Kidney (tissue), 14 donors: Measurements from ENCODE around the gene POU3F4. TPM values are rescaled to one million over a fixed set of nuclear protein-coding genes. Genes with fewer than 3 reads are reported as not detected.

Source experiments
- DNase-seq, 5 donors: peaks; one replicate each; pipeline ENCODE4 v3.0.0-alpha.2; 2013 to 2020
- FAIRE-seq: peaks from 2 replicates; lab custom pipeline; 2012; peaks lifted over from hg19 to GRCh38; lab: Jason Lieb, UNC
- H3K27ac ChIP-seq, 2 donors: one replicate each; pipeline ENCODE4 v1.7.0; 2013; ENCODE audit warnings: low read depth in 2 of 2, low read length in 2 of 2, inconsistent platforms in 1 of 2
- H3K27me3 ChIP-seq: one replicate; pipeline ENCODE4 v1.7.1; 2013; ENCODE audit warnings: low read length, inconsistent platforms; ENCODE audit not compliant: control insufficient read depth, insufficient read depth
- H3K36me3 ChIP-seq, 3 donors: one replicate each; pipeline versions ENCODE4 v1.7.0 to v1.7.1; 2013; ENCODE audit warnings: low read length in 3 of 3, control low read depth in 1 of 3, inconsistent platforms in 1 of 3; ENCODE audit not compliant: insufficient read depth in 3 of 3, control insufficient read depth in 2 of 3
- H3K4me1 ChIP-seq, 3 donors: one replicate each; pipeline versions ENCODE4 v1.7.0 to v1.7.1; 2013; ENCODE audit warnings: low read length in 3 of 3, inconsistent platforms in 1 of 3, low read depth in 1 of 3; ENCODE audit not compliant: control insufficient read depth in 2 of 3, insufficient read depth in 2 of 3
- H3K4me3 ChIP-seq, 3 donors: one replicate each; pipeline versions ENCODE4 v1.7.0 to v1.8.1; 2013; ENCODE audit warnings: low read length in 3 of 3, control low read depth in 1 of 3, inconsistent platforms in 1 of 3
- H3K9ac ChIP-seq, 3 donors: one replicate each; pipeline versions ENCODE4 v1.7.0 to v1.7.1; 2013; ENCODE audit warnings: low read length in 3 of 3, control low read depth in 1 of 3, inconsistent platforms in 1 of 3
- H3K9me3 ChIP-seq, 3 donors: one replicate each; pipeline versions ENCODE4 v1.7.0 to v1.7.1; 2013; ENCODE audit warnings: low read length in 3 of 3, control low read depth in 1 of 3, inconsistent platforms in 1 of 3; ENCODE audit not compliant: control insufficient read depth in 2 of 3, insufficient read depth in 1 of 3
- intact Hi-C: fragments of 100-400 bp; cut with DNase I; formaldehyde crosslinking; loops from one replicate; pipeline ENCODE4 v1.11.1; 2022
- polyA plus RNA-seq: library from polyadenylated mRNA; stranded (reverse); fragments of 350-450 nt; fragmentation: Illumina TruSeq; extraction: RNeasy Lipid Tissue Mini Kit (QIAGEN cat#74804); gene quantifications from one replicate; pipeline ENCODE4 v1.2.3, GENCODE V29; 2014; ENCODE audit warnings: low read depth, low replicate concordance; ENCODE audit not compliant: insufficient read depth
- total RNA-seq: library from RNA; stranded (reverse); fragmentation: NEBNext Ultra II Directional; extraction: Animal tissue kit (Norgen Biotek cat#: 25700); gene quantifications from one replicate; pipeline ENCODE4 v1.2.1, GENCODE V29; 2021
- TF ChIP-seq, protein P1 (sequence below): IDR thresholded peaks from 3 replicates; pipeline ENCODE4 v1.5.1; 2012; ENCODE audit warnings: mild to moderate bottlenecking, moderate library complexity, borderline replicate concordance; ENCODE audit not compliant: insufficient read depth; ENCODE audit errors: extremely low read depth
- donor health status: control.
- donor health status: control.
- donor health status: control.
- donor health status: control.
- donor health status: control.
- donor health status: DM: yes; HTN: yes; CAD: no.
- donor health status: Normal renal cell carcinoma (clear cell type).

The POU3F4 gene
- total and polyA plus RNA-seq, 2 donors from 2014 or later = 1.0 to 1.1 TPM

DNA sequence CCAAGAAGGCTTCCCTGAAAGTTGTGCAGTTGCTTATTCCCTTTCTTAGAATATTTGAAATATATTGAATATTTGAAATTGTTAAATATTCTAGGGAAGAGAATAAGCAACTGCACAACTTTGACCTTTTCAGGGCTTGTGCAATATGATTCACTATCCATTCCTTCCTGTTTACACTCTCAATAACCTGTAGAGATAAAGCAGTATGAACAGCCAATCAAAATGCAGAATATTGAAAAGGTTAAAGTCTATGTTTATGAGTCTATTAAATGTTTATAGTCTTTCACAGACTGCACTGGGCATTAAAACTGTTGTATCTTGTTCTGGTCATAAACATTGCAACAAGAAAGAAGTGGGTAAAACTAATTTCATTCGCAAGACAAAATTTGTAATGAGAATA is 13.8 kb downstream of the POU3F4 start:
- Histone ChIP-seq H3K27me3 (no peaks in the 10 kb centered on the region), H3K4me3 (no peak overlapping the region), H3K9me3 (no peaks in the 10 kb centered on the region), H3K36me3 (no peaks in the 10 kb centered on the region), H3K9ac (no peak overlapping the region), H3K27ac (no peak overlapping the region), H3K4me1 (no peaks in the 10 kb centered on the region)
- FAIRE-seq (no peak), DNase-seq (no peak)
- TF ChIP-seq, protein P1, sequence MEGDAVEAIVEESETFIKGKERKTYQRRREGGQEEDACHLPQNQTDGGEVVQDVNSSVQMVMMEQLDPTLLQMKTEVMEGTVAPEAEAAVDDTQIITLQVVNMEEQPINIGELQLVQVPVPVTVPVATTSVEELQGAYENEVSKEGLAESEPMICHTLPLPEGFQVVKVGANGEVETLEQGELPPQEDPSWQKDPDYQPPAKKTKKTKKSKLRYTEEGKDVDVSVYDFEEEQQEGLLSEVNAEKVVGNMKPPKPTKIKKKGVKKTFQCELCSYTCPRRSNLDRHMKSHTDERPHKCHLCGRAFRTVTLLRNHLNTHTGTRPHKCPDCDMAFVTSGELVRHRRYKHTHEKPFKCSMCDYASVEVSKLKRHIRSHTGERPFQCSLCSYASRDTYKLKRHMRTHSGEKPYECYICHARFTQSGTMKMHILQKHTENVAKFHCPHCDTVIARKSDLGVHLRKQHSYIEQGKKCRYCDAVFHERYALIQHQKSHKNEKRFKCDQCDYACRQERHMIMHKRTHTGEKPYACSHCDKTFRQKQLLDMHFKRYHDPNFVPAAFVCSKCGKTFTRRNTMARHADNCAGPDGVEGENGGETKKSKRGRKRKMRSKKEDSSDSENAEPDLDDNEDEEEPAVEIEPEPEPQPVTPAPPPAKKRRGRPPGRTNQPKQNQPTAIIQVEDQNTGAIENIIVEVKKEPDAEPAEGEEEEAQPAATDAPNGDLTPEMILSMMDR = no peak
- intact Hi-C loops = no loop called here

DNA sequence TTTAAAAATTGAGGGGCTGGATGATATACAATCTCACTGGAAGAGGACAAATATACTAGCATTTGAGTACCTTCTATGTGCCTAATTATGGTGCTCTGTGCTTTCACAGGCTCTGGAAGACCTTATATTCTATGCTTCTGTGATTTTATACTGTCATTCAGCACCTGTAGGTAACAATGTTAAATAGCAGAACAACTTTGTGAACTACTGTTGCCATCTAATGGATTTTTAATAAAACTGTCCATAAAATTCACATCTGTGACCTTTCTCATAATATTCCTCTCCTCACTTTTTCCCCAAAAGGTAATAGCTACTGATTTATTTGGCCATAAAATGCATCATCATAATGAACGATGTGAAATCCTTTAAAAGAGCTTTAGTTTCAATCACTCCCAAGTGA is 21.9 kb downstream of the POU3F4 start:
- H3K4me1 ChIP-seq = no peaks in the 10 kb centered on the region
- intact Hi-C loops = no loop called here
- FAIRE-seq = no peak
- no peaks in the 10 kb centered on the region for H3K9me3 ChIP-seq
- TF ChIP-seq, protein P1 = no peak
- H3K9ac ChIP-seq = no peak overlapping the region
- H3K27ac ChIP-seq = no peak overlapping the region
- no peak overlapping the region for H3K4me3 ChIP-seq
- H3K27me3 ChIP-seq = no peaks in the 10 kb centered on the region
- H3K36me3 ChIP-seq = no peaks in the 10 kb centered on the region
- no peak for DNase-seq

DNA sequence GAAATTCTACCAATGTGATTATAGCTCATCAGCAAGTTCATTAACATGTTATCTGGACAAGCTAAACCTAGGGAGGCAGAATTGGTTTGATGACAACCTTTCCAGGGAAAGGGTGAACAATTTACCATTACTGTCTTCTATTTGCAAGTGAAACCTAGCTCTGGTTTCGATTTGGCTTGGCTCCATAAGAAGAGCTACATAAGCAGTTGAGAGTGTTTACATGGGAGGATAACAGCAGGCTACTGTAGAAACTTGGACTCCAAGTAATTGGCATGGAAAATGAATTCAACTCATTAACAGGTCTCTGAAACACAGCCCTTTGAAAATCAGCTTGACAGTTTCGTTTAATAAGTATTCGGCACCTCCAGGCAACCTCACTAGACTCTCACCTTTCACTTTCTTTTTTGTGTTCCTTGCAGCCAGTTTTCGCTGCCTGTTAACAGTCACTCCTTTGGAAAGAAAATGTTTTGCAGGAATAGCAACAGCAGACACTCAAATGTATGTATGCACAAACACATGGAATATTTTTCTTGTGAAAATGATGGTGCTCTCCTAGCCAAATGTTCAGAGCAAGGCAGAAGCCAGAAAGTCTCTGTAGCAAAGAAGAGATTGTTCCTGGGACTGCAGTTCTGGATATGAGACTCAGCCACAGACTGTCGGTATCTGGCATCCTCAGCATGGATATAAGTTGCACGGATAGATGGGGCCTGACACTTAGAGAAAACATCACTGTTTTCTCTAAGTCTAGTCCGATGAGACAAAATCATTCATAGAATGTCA is 27.5 kb downstream of the POU3F4 start:
- H3K36me3 ChIP-seq = no peaks in the 10 kb centered on the region
- H3K4me3 ChIP-seq = peak overlapping the region in 2 of 3 donors; percentile 55 to 60
- TF ChIP-seq, protein P1 = no peak
- DNase-seq = no peak
- H3K9ac ChIP-seq = no peak overlapping the region
- intact Hi-C loops = no loop called here
- peak; percentile 19 for FAIRE-seq
- H3K27ac ChIP-seq = no peak overlapping the region
- H3K4me1 ChIP-seq = no peaks in the 10 kb centered on the region
- H3K27me3 ChIP-seq = no peaks in the 10 kb centered on the region
- no peaks in the 10 kb centered on the region for H3K9me3 ChIP-seq
